Stimulated activated CD4-positive, alpha-beta T cell treated with anti-CD3 and anti-CD28 coated beads, TNF-alpha, amount 100 ng/mL, for 1 hour (primary cell): ENCODE measurements around the gene SPATA1.

Experiments used
- DNase-seq, 3 donors: peaks; one replicate each; pipeline ENCODE4 v3.0.0-alpha.2; 2020; ENCODE audit warnings: low read depth in 3 of 3, low spot score in 1 of 3

The SPATA1 gene

GRCh38 chr1:84508510-84508909, 2.3 kb downstream of the SPATA1 start:
- DNase-seq = no peak

- no peak for DNase-seq
These were observed 2.8 kb downstream of the SPATA1 start for GRCh38 chr1:84509029-84509428.

GRCh38 chr1:84510165-84510564, 4.0 kb downstream of the SPATA1 start:
- DNase-seq = no peak

- DNase-seq = no peak
These were observed 4.5 kb downstream of the SPATA1 start for GRCh38 chr1:84510668-84511067.

GRCh38 chr1:84524590-84524989, 18.4 kb downstream of the SPATA1 start:
- DNase-seq = no peak

GRCh38 chr1:84525779-84526178, 19.6 kb downstream of the SPATA1 start:
- no peak for DNase-seq

GRCh38 chr1:84538599-84538998, 32.4 kb downstream of the SPATA1 start:
- DNase-seq = no peak

- DNase-seq = no peak
These were observed 33.8 kb downstream of the SPATA1 start for GRCh38 chr1:84539972-84540371.

- no peak for DNase-seq
These were observed 34.6 kb downstream of the SPATA1 start for GRCh38 chr1:84540759-84541158.

- no peak for DNase-seq
These were observed 35.5 kb downstream of the SPATA1 start for GRCh38 chr1:84541679-84542078.

GRCh38 chr1:84550826-84551225, 44.6 kb downstream of the SPATA1 start:
- no peak for DNase-seq

GRCh38 chr1:84569216-84569615, 63.0 kb downstream of the SPATA1 start:
- no peak for DNase-seq

- no peak for DNase-seq
These were observed 64.4 kb downstream of the SPATA1 start for GRCh38 chr1:84570436-84571149.

GRCh38 chr1:84571150-84571535, 65.0 kb downstream of the SPATA1 start:
- DNase-seq = no peak

GRCh38 chr1:84573481-84573966, 67.3 kb downstream of the SPATA1 start:
- DNase-seq = no peak

- peak; percentile 62 to 81 (median 74) for DNase-seq
These were observed 68.0 kb downstream of the SPATA1 start, which contains the start of gene CTBS for GRCh38 chr1:84573967-84574842. Gene CTBS, minus strand, starts transcription at chr1:84574440. Its CDS starts 25 bp downstream, at chr1:84574415.

GRCh38 chr1:84574936-84575335, 68.8 kb downstream of the SPATA1 start:
- no peak for DNase-seq

GRCh38 chr1:84581648-84582047, 75.5 kb downstream of the SPATA1 start:
- DNase-seq = no peak

GRCh38 chr1:84582802-84583587, 76.8 kb downstream of the SPATA1 start:
- DNase-seq = no peak

GRCh38 chr1:84583648-84584047, 77.5 kb downstream of the SPATA1 start:
- no peak for DNase-seq

- no peak for DNase-seq
These were observed 77.9 kb downstream of the SPATA1 start for GRCh38 chr1:84584126-84584525.
